Subcutaneous adipose tissue (tissue), 4 donors: ENCODE results near the gene LMAN2L. TPM values are rescaled to one million over a fixed set of nuclear protein-coding genes. Genes with fewer than 3 reads are reported as not detected.

Source experiments
- total RNA-seq, 4 donors: library from RNA; depleted of rRNA; stranded (reverse); fragments of >200 nt; gene quantifications; one replicate each; pipeline ENCODE4 v1.1.0, GENCODE V29; 2016
- TF ChIP-seq, protein P1 (sequence below): fragments of 450-650 bp; IDR thresholded peaks from one replicate; pipeline ENCODE4 v1.5.1; 2016; ENCODE audit warnings: low read depth, mild to moderate bottlenecking, control low read depth, antibody characterized with exemption, moderate library complexity

The LMAN2L gene, protein sequence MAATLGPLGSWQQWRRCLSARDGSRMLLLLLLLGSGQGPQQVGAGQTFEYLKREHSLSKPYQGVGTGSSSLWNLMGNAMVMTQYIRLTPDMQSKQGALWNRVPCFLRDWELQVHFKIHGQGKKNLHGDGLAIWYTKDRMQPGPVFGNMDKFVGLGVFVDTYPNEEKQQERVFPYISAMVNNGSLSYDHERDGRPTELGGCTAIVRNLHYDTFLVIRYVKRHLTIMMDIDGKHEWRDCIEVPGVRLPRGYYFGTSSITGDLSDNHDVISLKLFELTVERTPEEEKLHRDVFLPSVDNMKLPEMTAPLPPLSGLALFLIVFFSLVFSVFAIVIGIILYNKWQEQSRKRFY
- total RNA-seq = 10 to 100 TPM; 14.6 to 18.1 (median 16.7) TPM

DNA sequence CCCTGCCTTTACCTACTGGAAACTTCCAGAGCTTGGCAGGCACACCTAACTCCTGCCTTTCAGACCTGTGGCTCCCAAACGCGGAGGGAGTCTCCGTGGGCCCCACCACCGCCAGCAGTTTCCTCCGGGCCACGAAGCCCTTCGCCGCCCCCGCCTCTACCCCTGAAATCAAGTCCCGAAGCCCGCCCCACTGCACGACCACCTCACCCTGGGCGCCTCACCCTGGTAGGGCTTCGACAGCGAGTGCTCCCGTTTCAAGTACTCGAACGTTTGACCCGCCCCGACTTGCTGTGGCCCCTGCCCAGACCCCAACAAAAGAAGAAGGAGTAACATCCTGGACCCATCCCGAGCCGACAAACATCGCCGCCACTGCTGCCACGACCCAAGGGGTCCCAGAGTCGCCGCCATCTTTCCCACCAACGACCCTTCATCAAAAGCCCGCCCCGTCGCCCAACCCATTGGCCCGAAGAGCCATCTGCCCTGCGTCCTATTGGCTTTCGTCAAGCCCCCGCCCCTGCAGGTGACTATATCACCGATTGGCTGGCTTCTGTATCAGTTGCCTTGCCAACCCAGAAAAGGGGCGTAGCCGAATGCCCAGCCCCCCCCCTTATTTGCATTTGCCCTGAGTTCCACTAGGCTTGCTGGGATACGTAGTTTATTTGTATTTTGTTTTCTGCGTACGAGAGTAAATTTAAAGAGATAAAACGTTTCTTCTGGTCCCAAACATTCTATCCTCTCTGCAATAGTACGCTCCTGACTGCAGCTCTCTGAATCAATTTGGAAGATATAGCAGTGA lies at the start of gene LMAN2L:
LMAN2L (minus strand) TSS at position 432 of the 796 bp plus-strand sequence; CDS start at position 408, 24 bp downstream.
- TF ChIP-seq, protein P1, sequence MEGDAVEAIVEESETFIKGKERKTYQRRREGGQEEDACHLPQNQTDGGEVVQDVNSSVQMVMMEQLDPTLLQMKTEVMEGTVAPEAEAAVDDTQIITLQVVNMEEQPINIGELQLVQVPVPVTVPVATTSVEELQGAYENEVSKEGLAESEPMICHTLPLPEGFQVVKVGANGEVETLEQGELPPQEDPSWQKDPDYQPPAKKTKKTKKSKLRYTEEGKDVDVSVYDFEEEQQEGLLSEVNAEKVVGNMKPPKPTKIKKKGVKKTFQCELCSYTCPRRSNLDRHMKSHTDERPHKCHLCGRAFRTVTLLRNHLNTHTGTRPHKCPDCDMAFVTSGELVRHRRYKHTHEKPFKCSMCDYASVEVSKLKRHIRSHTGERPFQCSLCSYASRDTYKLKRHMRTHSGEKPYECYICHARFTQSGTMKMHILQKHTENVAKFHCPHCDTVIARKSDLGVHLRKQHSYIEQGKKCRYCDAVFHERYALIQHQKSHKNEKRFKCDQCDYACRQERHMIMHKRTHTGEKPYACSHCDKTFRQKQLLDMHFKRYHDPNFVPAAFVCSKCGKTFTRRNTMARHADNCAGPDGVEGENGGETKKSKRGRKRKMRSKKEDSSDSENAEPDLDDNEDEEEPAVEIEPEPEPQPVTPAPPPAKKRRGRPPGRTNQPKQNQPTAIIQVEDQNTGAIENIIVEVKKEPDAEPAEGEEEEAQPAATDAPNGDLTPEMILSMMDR = no peak

DNA sequence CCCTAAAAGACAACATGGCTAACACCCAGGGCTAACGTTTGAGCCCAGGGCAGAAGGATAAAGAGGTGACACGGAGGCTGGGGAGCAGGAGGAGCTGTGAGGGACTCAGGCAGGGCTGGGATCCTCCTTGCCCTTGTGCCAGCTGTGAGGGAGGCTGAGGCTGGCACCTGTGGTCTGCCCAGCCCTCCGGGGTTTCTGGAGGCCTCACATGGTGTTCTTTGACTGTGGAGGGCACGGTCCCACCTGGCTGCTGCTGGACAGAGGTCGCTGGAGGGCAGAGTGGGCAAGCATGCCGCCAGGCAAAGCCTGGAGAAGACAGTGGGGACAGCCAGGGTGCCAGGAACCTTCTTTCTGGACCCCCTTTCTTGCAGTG lies 49.4 kb upstream of the LMAN2L start:
- TF ChIP-seq, protein P1 = no peak

DNA sequence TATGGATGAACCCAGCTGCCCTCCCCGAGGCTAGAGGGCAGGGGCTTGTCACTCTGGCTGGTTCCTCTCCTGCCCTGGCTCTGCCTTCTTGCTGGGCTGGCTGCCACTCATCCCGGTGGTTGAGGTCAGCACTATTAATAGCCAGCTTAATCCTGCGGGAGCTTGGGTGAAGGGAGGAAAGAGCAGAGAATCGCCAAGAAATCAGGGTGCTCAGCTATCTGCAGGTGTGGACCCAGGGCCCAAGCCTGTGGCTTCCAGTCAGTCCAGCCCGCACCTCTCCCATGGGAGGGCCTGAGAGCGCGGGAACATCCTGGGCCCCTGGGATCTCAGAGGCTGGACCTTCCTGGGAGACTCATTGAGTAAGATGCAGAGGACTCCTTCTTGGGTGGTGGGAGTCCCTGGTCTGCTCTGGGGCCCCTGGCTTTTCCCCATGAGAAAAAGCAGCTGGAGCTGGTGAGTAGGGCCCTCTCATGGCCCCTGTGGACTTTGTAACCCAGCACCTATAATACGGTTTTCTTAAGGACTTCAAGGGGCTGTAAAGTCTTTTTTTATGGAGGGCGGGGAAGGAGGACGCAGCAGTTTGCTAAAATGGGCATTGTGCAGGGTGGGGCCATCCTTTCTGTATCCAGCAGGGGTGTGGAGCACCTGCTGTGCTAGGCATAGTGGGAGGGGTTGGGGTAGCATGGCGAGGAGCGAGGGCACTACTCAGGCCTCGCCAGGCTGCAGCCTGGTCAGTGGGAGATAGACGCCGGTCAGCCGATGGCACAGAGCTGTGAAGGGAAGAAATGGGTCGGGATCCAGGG lies 48.8 kb upstream of the LMAN2L start:
- TF ChIP-seq, protein P1 = no peak

DNA sequence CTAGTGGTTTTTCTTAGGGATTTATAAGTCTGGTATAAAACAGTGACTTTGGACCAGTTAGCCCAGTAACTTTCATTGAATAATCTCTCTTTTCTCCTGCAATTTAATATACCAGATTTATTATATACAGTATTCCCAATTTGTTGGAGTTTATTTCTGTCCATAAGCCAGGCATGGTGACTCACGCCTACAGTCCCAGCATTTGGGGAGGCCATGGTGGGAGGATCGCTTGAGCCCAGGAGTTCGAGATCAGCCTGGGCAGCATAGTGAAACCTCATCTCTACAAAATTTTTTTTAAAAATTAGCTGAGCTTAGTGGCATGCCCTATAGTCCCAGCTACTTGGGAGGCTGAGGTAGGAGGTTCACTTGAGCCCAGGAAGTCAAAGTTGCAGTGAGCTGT lies 47.5 kb upstream of the LMAN2L start:
- TF ChIP-seq, protein P1 = no peak

DNA sequence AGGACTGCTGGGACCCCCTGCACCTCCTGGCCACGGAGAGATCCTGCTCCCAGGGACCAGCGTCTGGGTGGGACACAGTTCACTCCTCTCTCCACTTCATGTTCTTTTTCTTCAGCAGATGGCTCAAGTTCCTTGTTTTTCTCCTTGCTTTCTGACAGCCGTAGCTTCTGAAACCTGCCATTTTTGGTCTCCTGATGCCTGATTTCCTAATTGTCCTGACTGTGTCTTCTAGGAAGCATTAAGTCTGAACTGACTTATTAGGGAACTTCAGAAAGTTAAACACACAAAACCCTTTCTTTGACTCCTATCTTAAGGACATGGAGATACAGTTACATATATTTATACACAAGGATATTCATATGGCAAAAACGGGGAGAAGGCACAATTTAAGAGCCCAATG lies 43.5 kb upstream of the LMAN2L start:
- TF ChIP-seq, protein P1 = no peak

DNA sequence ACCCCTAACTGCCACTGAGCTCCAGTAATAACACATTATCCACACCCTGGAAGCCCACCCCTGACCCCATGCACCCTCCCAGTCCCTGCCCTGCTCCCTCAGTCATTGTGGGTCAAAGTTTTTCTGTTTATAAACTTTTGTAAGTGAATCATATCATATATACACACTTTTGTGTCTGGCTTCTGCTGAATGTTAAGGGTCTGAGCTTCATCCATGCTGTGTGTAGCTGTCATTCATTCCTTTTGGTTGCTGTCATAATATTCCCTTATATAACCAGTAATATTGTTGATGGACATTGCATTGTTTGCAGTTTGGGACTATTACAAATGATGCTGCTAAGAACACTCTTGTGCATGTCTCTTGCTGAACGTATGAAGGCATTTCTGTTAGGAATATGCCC lies 35.3 kb upstream of the LMAN2L start:
- TF ChIP-seq, protein P1 = no peak
